A673 (cell line): ENCODE measurements around the gene OOSP4A.

Experiments used
- EZH2 ChIP-seq: fragments of 200-600 bp; sonication (generic); IDR thresholded peaks from 2 replicates; pipeline ENCODE4 v1.6.1; 2017; ENCODE audit warnings: borderline replicate concordance, low read depth, mild to moderate bottlenecking, mixed read lengths, antibody characterized with exemption, low read length; ENCODE audit not compliant: poor library complexity, severe bottlenecking
- TF ChIP-seq, protein P1 (sequence below): fragments of 300-800, 200-600 bp; sonication (generic); conservative IDR thresholded peaks from 2 replicates; pipeline ENCODE4 v1.5.1; 2017; ENCODE audit warnings: low read depth, mild to moderate bottlenecking, antibody characterized with exemption, low read length, moderate library complexity, mixed read lengths

DNA sequence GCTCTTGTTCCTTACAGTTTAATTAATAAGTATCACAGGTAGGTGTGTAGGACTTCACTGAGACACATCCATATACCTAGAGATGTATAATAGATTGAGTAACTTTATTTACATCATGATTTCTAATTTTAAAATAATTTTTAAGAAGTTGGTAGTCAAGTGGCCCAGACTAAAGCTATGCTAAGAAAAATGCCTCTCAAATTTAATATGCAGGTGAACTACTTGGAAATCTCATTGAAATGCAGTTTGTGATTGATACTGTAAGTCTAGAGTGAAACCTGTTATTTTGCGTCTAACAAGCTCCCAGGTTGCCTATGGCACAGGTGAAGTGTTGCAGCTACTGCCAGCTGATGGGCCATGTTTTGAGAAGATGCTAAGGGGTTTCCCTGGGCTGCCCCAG, 53.0 kb downstream of the OOSP4A start, which contains the start of gene OOSP4B:
- TF ChIP-seq, protein P1, sequence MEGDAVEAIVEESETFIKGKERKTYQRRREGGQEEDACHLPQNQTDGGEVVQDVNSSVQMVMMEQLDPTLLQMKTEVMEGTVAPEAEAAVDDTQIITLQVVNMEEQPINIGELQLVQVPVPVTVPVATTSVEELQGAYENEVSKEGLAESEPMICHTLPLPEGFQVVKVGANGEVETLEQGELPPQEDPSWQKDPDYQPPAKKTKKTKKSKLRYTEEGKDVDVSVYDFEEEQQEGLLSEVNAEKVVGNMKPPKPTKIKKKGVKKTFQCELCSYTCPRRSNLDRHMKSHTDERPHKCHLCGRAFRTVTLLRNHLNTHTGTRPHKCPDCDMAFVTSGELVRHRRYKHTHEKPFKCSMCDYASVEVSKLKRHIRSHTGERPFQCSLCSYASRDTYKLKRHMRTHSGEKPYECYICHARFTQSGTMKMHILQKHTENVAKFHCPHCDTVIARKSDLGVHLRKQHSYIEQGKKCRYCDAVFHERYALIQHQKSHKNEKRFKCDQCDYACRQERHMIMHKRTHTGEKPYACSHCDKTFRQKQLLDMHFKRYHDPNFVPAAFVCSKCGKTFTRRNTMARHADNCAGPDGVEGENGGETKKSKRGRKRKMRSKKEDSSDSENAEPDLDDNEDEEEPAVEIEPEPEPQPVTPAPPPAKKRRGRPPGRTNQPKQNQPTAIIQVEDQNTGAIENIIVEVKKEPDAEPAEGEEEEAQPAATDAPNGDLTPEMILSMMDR: no peak
- TF ChIP-seq EZH2: no peak
